Ovary (tissue), 3 donors: ENCODE data around the gene BTRC.

Source experiments
- CTCF ChIP-seq, 3 donors: fragments of 450-650 bp in 2 of 3; fragments of 200-600 bp in 1 of 3; IDR thresholded peaks; one replicate each; pipeline versions ENCODE4 v1.5.1 to v1.8.0; 2016 to 2022; ENCODE audit warnings: antibody characterized with exemption in 3 of 3, mild to moderate bottlenecking in 1 of 3
- EP300 ChIP-seq: sonication (generic); formaldehyde crosslinking; IDR thresholded peaks from one replicate; pipeline ENCODE4 v1.6.1; 2017; ENCODE audit warnings: antibody characterized with exemption
- donor health status: DM: no; HTN: no; CAD: no.

DNA sequence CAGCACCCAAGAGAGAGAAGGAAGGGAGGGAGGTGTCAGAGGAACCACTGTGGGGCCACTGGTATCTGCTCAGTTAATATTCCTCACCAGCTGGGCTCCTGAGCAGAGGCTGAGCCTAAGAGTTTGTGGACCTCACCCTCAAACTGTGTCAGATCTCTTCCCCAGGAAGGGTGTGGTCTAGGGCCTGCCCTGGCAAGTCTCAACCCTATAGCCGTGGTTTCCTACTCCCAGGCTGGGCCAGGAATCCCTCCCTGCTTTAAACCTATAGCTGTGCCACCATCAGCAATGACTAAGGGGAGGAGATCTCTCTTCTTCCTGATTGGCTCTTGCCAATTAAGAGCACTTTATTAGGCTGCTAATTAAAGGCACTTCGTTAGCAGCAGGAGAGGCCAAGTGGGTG is 204.2 kb downstream of the BTRC start:
- TF ChIP-seq CTCF (IDR thresholded peaks at IDR 0.05) (no peak), EP300 (no peak)
